OCI-LY3 (cell line): ENCODE measurements around the gene MACF1.

ENCODE experiments used
- EZH2phosphoT487 ChIP-seq: fragments of 200-600 bp; shearing (Covaris generic); IDR thresholded peaks from 2 replicates; pipeline ENCODE4 v1.6.1; 2018; ENCODE audit warnings: antibody characterized with exemption, mixed run types, low read depth
- TF ChIP-seq, protein P1 (sequence below): fragments of 200-600, 300-600 bp; sonication (generic); IDR thresholded peaks from 2 replicates; pipeline ENCODE4 v1.5.1; 2014; ENCODE audit warnings: antibody characterized with exemption, low read length, low read depth

DNA sequence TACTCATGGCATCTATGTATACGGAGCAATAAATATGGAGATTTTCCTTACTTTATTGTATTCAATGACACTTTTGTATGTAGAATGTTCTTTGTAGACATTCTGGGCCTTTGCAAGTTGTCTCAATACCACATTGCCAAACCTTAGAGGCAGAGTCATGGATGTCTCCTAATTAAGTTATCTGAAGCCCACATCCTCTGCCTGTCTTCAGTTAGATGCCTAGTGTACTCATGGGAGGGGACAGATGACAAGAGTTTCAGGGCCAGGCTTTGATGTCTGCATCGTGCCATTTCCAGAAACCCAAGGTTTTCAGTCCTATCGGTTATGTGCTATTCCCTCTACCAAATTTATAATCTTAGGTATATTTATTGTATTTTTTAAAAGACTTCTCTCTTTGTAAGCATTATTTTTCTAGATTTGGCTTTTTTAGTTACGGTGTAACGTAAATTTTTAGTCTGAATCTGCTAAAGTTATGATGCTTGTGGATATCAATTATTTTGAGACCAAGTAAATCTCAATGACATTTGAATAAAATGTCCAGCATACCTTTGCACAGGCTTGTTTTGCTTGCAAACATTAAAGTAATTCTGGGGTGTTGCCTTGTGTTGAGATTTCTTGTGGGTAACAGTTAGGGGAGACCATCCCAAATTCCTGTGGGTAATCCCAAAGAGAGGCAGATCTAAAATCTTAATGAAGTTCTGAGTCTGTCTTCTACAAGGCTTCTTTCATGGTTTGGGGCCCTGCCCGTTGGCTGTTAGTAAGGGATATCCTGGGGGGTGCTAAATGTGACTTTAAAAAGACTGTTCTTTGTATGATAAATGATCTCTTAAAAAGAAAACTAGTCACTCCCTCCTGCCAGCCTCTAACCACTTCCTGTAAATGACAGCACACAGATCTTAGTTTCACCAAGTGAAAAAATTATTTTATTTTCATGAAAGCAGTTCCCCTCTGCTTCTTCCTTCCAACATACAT lies 8.0 kb upstream of the MACF1 start:
- no peak for TF ChIP-seq EZH2phosphoT487
- TF ChIP-seq, protein P1, sequence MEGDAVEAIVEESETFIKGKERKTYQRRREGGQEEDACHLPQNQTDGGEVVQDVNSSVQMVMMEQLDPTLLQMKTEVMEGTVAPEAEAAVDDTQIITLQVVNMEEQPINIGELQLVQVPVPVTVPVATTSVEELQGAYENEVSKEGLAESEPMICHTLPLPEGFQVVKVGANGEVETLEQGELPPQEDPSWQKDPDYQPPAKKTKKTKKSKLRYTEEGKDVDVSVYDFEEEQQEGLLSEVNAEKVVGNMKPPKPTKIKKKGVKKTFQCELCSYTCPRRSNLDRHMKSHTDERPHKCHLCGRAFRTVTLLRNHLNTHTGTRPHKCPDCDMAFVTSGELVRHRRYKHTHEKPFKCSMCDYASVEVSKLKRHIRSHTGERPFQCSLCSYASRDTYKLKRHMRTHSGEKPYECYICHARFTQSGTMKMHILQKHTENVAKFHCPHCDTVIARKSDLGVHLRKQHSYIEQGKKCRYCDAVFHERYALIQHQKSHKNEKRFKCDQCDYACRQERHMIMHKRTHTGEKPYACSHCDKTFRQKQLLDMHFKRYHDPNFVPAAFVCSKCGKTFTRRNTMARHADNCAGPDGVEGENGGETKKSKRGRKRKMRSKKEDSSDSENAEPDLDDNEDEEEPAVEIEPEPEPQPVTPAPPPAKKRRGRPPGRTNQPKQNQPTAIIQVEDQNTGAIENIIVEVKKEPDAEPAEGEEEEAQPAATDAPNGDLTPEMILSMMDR, result no peak
